HG03066 (cell line): Measurements from ENCODE around the gene RASGEF1C.
"Not testable (repeated sequence)": the region's sequence is repeated elsewhere in the genome, so short reads cannot be mapped to it uniquely, and the experiment has no call there.

Experiments used
- ATAC-seq: cut with Tn5 transposase; IDR thresholded peaks from one replicate; pipeline ENCODE4 v1.9.1; 2021; ENCODE audit warnings: low read depth; ENCODE audit not compliant: unreplicated experiment

RASGEF1C gene

GRCh38 chr5:180124662-180125061 is 84.3 kb downstream of the RASGEF1C start:
- not testable (repeated sequence) for ATAC-seq

GRCh38 chr5:180122875-180123274 is 86.1 kb downstream of the RASGEF1C start:
- no peak for ATAC-seq

DNA sequence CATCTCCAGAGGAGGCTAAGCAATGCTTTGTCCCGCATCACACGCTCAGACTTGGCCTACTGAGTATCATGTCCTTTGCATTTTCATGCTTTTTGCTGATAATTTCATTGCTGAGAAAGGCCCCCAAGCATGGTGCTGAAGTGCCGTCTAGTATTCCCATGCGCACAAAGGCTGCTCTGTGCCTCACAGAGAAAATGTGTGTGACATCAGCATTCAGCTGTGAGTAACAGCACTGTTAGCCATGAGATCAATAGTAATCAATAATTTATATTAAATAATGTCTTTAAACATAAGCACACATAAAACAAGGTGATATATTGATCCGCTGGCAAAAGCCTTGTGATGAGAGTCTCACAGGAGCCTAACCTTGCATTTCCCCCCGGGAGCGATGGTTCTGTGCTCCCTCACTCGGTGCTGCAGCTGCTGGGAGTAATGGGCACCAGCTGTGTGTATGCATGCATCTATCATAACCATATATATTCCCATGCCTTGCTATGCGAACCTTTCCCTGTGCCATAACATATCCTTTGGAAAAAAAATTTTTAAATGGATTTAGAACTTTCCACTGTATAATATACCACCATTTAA is 87.1 kb downstream of the RASGEF1C start:
- no peak for ATAC-seq

- ATAC-seq = no peak
Measured at GRCh38 chr5:180120237-180121101, 88.5 kb downstream of the RASGEF1C start.

DNA sequence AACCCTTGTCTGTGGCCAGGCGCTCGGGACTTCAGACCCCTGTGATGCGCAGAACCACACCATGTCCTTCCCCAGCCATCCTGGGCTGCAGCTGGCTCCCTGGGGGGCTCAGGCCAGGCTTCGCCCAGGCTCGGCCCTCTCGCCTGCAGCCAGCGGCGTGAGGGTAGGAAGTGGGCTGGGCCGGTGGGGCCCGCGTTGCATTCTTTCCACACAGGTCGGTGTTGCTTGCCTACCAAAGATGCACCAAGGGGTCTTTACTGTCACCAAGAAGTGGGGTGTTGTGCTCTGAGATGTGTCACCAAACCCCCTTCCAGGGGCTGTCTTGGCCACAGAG is 89.1 kb downstream of the RASGEF1C start:
- no peak for ATAC-seq

DNA sequence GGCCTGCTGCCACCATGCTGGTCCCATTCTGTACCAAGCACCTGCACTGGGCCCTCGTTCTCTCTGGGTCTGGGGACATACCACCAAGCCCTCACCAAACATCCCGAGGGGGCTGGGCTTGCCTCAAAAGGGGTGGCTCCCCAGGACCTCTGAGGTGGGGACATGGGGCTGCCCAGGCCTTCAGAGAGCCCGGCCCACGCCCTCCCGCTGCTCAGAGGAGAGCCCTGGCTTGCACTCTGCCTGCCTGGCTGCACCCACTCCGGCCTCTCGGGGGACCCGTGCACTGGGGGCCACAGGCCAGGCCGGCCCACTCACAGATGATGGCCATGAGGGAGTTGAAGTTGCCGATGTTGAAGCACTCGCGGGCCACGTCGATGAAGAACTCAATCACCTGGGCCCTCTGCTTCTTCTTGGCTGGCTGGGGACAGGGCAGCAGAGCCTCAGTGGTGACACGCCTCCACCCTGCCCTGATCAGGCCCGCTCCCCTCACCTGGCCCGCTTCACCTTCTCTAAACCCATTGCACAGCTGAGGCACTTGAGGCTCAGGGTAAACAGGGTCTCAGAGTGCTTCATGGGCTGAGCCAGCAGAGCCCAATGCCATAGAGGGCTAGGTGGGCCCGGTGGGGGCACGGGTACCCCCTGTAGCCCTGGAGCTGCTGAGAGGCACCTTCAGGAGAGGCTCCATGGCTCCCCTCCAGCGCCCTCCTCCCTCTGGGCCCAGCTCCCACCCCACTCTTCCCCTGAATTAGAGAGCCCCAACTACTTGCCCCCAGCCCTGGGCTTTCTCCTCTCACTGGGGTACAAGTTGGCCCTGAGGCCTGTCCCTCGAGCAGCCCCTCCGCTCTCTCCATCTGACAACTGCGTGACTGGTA is 89.7 kb downstream of the RASGEF1C start:
- no peak for ATAC-seq

- no peak for ATAC-seq
Measured at GRCh38 chr5:180118391-180118791, 90.6 kb downstream of the RASGEF1C start.

DNA sequence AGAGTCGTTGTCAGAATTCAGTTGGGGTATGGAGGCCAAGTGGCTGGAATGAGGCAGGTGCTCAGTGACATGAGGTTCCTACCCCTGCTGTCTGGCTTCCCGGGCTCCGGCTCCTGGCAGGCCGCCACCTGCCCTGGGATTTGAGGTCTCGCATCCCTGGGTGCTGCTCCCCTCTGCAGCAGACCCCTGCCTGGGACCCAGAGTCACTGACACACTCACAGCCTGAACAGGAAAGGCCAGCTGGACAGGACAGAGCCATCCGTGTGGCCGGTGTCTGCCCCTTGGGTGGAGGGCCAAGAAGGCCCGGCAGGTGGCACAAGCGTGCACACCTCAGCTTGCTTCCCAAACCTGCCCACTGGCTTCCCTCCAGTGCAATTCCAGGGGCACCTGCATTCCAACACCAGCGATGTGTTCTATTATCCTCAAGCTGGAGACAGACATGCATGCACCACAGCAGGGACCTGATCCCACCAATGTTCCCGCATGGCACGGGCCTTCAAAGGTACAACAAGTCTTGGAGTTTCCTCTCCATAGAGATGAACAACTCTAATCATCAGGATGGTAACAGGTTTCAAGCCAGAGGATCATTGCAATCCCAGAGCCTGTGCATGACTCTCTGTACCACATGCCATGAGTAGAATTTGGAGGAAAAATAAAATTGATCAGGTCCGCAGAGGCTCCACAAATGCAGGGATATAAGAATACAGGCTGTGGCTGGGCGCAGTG is 91.8 kb downstream of the RASGEF1C start:
- no peak for ATAC-seq

DNA sequence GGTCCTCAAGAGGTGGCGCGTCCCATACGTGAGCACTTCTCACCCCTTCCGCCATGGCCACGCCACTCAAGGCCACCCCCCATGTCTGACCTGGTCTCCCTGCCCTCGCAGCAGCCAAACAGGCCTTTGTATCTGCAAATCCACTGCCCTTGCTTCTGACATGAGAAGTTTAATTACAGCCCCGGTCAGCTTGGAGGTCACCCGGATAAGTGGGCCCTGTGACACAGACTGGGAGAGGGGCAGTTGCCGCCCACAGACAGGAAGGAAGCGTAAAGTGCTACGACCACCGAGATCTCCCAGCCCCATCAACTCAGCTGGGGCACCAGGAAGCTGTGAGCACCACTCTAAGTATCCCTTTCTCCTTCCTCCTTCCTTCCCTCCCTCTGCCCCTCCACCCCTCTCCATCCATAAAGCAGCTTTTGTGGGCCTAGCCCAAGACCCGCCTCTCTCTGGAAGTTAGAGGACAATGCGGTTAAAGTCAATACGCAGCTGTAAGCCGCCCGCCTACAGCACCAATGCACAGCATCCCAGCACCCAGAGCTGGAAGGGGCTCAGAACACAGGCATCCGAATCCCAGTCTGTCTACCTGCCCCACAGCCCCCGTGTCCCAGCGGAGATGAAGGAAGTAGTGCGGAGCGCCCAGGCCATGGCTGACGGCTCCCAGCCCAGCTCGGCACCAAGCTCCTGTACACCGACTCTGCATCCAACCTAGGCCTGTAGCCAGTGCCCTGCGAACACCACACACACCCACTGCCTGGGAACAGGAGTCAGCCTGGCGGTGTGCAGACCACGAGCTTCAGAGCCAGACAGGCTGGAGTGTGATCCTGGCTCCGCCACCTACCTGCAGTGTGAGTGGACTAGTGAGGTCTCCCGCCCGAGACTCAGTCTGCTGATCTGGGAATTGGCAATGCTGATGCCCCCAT is 92.7 kb downstream of the RASGEF1C start:
- ATAC-seq = no peak

- ATAC-seq = no peak
Measured at GRCh38 chr5:180115326-180116076, 93.5 kb downstream of the RASGEF1C start.

GRCh38 chr5:180114304-180115003 is 94.6 kb downstream of the RASGEF1C start:
- ATAC-seq = no peak

DNA sequence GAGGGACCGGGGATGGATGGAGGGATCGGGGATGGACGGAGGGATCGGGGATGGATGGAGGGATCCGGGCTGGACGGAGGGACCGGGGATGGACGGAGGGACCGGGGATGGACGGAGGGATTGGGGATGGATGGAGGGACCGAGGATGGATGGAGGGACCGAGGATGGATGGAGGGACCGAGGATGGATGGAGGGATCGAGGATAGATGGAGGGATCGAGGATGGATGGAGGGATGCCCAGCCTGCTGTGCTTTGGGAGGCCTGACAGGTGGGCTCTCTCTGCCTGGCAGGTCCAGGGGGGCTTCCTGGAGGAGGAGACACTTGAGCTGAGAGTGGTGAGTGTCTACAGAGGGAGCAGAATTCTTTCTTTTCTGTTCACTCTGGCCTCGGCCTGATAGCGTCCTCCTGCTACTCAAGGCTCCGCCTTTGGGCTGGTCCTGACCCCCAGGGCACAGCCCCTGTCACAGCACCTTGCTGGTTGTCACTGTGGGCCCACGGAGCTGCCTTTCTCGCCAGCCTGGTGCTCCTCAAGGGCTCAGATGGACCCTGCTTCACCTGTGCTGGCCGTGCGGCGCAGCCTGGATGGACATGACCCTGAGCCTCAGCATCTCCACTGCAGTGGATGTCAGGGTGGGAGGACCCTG is 95.2 kb downstream of the RASGEF1C start:
- ATAC-seq = no peak

- ATAC-seq = no peak
Measured at GRCh38 chr5:180112181-180112861, 96.7 kb downstream of the RASGEF1C start.

DNA sequence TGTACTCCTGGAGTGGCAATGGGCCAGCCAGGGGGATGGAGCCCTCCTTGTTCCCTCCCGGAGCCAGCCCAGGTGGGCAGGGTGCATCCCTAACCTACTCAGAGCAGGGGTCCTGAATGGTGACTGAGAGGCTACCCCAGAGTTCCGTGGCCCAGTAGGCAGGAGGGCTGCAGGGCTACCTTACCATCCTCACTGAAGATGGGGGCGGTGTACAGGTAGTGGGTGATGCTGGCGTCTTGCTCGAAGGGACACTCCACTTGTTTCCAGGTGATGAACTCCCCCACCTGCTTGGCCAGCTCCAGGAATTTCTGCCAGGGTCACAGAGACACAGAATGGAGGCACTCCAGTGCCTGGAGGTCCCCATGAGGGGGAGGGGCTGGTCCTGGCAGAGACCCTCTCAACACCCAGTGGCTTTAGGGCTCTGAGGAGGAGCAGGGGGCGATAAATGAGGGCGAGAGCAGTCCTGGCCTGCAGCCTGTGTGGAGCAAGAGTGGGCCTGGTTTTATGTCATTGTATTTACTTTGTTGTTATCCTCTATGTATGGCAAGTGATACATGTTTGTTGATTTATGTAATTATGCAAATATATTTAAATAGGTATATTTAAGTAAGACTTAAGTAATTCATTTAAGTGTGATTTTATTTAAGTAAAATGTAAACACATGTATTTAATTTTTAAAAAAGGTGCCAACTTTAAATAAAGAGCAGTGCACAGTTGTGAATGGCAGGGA is 97.6 kb downstream of the RASGEF1C start:
- no peak for ATAC-seq

DNA sequence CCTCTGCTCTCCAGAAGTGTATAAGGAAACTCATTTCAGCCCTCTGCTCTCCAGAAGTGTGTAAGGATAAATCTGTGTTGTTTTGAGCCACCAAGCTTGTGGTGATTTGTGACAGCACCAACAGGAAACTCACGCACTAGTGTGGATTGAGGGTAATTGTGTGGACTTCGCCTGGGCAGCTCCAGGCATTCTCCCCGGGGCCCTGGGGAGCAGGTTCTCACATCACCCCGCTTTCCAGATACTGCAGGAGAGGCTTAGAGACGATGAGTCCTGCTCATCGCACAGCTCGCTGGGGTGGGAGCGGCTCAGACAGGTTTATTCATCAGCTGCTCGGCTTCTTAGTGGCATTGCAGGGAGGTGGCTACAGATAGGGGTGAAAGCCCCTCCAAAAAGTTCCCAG is 99.1 kb downstream of the RASGEF1C start:
- ATAC-seq = no peak

DNA sequence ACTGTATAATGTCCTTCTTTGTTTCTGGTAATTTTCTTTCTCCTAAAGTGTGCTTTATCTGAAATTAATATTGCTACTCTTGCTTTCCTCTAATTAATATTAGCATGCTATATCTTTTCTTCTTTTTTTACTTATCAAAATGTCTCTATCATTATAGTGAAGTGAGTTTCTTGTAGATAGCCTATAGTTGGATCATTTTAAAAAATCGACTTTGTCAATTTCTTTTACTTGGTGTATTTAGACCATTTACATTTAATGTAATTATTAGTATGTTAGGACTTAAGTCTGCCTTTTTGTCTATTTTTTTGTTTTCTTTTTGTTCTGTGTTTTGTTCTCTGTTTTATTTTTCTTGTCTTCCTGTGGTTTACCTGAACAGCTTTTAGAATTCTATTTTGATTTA is 102.0 kb downstream of the RASGEF1C start:
- no peak for ATAC-seq
